ENCODE measurements around the gene CCL2. TPM values are rescaled to one million over a fixed set of nuclear protein-coding genes. Genes with fewer than 3 reads are reported as not detected.

The CCL2 gene
- total RNA-seq, 2 experiments from 2014 or later: not detected

DNA sequence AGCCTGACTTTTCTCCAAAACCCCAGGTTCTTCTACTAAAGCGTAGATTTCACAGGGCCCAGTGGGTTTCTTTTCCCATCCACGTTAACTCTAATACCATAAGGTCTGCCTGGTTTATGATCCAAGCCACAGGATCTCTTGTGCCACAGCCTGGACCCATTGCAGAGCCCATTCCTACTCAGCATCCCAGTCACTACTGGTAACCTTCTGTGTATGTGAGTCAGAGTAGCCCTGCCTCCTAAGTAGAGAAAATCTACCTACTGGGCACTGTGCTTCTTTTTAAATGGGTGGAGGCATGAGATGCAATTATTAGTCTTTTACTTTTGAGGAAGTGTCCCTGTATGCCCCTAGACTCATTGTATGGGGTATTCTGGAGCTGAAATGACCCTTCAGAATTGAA lies 43.9 kb downstream of the CCL2 start:
- Histone ChIP-seq H3K9me2 (ENCODE audit: insufficient read depth, low read length) (no peaks in the 10 kb centered on the region), H3K27ac (ENCODE audit: low read depth, low read length, poor library complexity, severe bottlenecking) (no peak overlapping the region), H3K4me3 (ENCODE audit: low read depth, low read length, poor library complexity, severe bottlenecking) (no peak overlapping the region), H3K79me2 (ENCODE audit: insufficient read depth, low read depth, low read length) (no peaks in the 10 kb centered on the region), H3K4me1 (ENCODE audit: insufficient read depth, low read length, poor library complexity, severe bottlenecking) (no peaks in the 10 kb centered on the region), H3K4me2 (ENCODE audit: low read length) (no peak overlapping the region), H4K20me1 (ENCODE audit: insufficient read depth, low read length) (no peaks in the 10 kb centered on the region), H2AFZ (ENCODE audit: low read length) (no peak overlapping the region), H3K9me3 (ENCODE audit: low read length) (no peaks in the 10 kb centered on the region), H3K36me3 (ENCODE audit: insufficient read depth, low read length) (no peaks in the 10 kb centered on the region)
- POLR2A ChIA-PET: no interaction called here
- CTCF ChIA-PET (ENCODE audit: unreplicated experiment): no interaction called here
- intact Hi-C loops (cut with micrococcal nuclease; ENCODE audit: unreplicated experiment): no loop called here
- TF ChIP-seq EZH2phosphoT487 (IDR thresholded peaks at IDR 0.05; ENCODE audit: borderline replicate concordance, low read depth, low read length): no peak
- TF ChIP-seq, protein P1, sequence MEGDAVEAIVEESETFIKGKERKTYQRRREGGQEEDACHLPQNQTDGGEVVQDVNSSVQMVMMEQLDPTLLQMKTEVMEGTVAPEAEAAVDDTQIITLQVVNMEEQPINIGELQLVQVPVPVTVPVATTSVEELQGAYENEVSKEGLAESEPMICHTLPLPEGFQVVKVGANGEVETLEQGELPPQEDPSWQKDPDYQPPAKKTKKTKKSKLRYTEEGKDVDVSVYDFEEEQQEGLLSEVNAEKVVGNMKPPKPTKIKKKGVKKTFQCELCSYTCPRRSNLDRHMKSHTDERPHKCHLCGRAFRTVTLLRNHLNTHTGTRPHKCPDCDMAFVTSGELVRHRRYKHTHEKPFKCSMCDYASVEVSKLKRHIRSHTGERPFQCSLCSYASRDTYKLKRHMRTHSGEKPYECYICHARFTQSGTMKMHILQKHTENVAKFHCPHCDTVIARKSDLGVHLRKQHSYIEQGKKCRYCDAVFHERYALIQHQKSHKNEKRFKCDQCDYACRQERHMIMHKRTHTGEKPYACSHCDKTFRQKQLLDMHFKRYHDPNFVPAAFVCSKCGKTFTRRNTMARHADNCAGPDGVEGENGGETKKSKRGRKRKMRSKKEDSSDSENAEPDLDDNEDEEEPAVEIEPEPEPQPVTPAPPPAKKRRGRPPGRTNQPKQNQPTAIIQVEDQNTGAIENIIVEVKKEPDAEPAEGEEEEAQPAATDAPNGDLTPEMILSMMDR (conservative IDR thresholded peaks at IDR 0.05; ENCODE audit: low read length): no peak
- no peak for DNase-seq (ENCODE audit: low spot score)
- BruUV-seq (replicated peaks): no TSS peak

DNA sequence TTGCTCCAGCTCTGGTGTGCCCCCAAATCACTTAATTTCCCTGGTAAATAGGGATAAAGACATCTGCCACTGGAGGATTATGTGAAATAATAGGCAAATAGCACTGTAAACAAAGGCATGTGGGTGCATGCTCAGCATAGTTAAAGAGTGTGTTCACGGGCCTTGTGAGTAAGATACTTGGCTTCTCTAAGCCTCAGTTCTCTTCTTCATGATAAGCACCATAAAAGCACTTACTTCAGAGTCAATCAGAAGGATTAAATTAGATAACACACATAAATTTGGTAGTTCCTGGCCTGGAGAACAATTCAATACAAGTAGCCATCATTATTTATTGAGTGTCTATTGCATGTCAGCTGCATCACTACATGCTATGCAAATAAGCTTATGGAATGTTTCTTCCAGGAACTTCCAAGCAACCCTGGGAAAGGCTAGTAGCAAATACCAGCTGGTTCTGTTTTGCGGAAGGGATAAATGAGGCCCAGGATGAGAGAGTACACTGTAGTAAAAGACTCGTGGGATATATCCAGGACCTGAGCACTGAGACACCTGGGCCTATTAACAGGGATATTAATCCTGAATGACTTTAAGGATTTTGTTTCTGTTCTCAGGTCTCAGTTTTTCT lies 45.0 kb downstream of the CCL2 start:
- Histone ChIP-seq H3K27ac (ENCODE audit: low read depth, low read length, poor library complexity, severe bottlenecking) (no peak overlapping the region), H3K4me1 (ENCODE audit: insufficient read depth, low read length, poor library complexity, severe bottlenecking) (no peaks in the 10 kb centered on the region), H3K36me3 (ENCODE audit: insufficient read depth, low read length) (no peaks in the 10 kb centered on the region), H3K79me2 (ENCODE audit: insufficient read depth, low read depth, low read length) (no peaks in the 10 kb centered on the region), H3K4me2 (ENCODE audit: low read length) (no peak overlapping the region), H4K20me1 (ENCODE audit: insufficient read depth, low read length) (no peaks in the 10 kb centered on the region), H3K9me2 (ENCODE audit: insufficient read depth, low read length) (no peaks in the 10 kb centered on the region), H3K4me3 (ENCODE audit: low read depth, low read length, poor library complexity, severe bottlenecking) (no peak overlapping the region), H2AFZ (ENCODE audit: low read length) (no peak overlapping the region), H3K9me3 (ENCODE audit: low read length) (no peaks in the 10 kb centered on the region)
- no peak for DNase-seq (ENCODE audit: low spot score)
- BruUV-seq (replicated peaks): no TSS peak
- ChIA-PET POLR2A (no interaction called here), CTCF (ENCODE audit: unreplicated experiment) (no interaction called here)
- intact Hi-C loops (cut with micrococcal nuclease; ENCODE audit: unreplicated experiment): no loop called here
- TF ChIP-seq, protein P1 (conservative IDR thresholded peaks at IDR 0.05; ENCODE audit: low read length): no peak
- TF ChIP-seq EZH2phosphoT487 (IDR thresholded peaks at IDR 0.05; ENCODE audit: borderline replicate concordance, low read depth, low read length): no peak

DNA sequence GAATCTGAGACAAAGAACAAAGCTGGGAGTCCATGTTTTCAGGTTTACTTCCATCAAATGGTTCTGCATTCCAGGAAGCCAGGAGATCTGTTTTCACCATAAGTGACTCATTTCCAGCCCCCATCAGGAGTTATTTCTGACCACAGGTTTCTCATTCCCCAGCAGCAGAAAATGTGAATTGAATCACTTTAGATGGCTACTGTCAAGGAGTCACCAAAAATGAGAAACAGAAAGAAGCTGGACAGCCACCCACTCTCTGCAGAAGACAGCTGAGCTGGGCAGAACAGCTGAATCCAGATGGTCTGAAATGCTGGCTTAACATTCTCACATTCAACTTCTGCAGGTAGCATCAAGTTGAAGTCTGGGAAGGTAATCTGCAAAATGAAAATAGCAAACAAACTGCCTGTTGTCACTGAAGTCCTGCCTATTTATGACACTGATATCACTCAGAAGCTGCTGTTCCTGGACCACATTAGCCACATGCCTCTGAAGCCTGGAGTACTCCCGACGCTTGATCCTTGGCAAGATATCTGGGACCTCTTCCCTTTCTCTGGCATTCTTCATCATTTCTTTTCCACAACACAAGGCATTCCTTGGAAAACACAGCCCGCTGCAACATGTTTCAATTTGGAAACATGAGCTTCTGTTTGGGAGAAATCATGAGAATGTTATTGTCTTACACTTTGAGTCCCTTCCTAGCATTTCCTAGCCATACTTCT lies 45.7 kb downstream of the CCL2 start:
- DNase-seq (ENCODE audit: low spot score): no peak
- TF ChIP-seq, protein P1 (conservative IDR thresholded peaks at IDR 0.05; ENCODE audit: low read length): no peak
- TF ChIP-seq EZH2phosphoT487 (IDR thresholded peaks at IDR 0.05; ENCODE audit: borderline replicate concordance, low read depth, low read length): no peak
- Histone ChIP-seq H2AFZ (ENCODE audit: low read length) (no peak overlapping the region), H3K79me2 (ENCODE audit: insufficient read depth, low read depth, low read length) (no peaks in the 10 kb centered on the region), H3K9me2 (ENCODE audit: insufficient read depth, low read length) (no peaks in the 10 kb centered on the region), H4K20me1 (ENCODE audit: insufficient read depth, low read length) (no peaks in the 10 kb centered on the region), H3K9me3 (ENCODE audit: low read length) (no peaks in the 10 kb centered on the region), H3K4me3 (ENCODE audit: low read depth, low read length, poor library complexity, severe bottlenecking) (no peak overlapping the region), H3K36me3 (ENCODE audit: insufficient read depth, low read length) (no peaks in the 10 kb centered on the region), H3K27ac (ENCODE audit: low read depth, low read length, poor library complexity, severe bottlenecking) (no peak overlapping the region), H3K4me1 (ENCODE audit: insufficient read depth, low read length, poor library complexity, severe bottlenecking) (no peaks in the 10 kb centered on the region), H3K4me2 (ENCODE audit: low read length) (no peak overlapping the region)
- POLR2A ChIA-PET: no interaction called here
- no TSS peak for BruUV-seq (replicated peaks)
- CTCF ChIA-PET (ENCODE audit: unreplicated experiment): no interaction called here
- intact Hi-C loops (cut with micrococcal nuclease; ENCODE audit: unreplicated experiment): no loop called here

Data from OCI-LY7 (cell line).